HCT116 (cell line): ENCODE results near the gene DEF6.

Source experiments
- EZH2 ChIP-seq: fragments of 200-600 bp; sonication (generic); IDR thresholded peaks from 2 replicates; pipeline ENCODE4 v1.6.1; 2017; ENCODE audit warnings: antibody characterized with exemption, mixed run types
- JUND ChIP-seq: IDR thresholded peaks from 2 replicates; pipeline ENCODE4 v1.6.1; 2012
- POLR2A ChIP-seq: IDR thresholded peaks from 2 replicates; pipeline ENCODE4 v1.7.0; 2011; ENCODE audit warnings: borderline replicate concordance; ENCODE audit not compliant: insufficient read depth, insufficient read length; ENCODE audit errors: extremely low read depth
- POLR2AphosphoS5 ChIP-seq: IDR thresholded peaks from 2 replicates; pipeline ENCODE4 v1.6.1; 2011; ENCODE audit warnings: mild to moderate bottlenecking, low read depth, low read length, moderate library complexity
- YY1 ChIP-seq: IDR thresholded peaks from 2 replicates; pipeline ENCODE4 v1.6.1; 2011; ENCODE audit warnings: low read length, low read depth, moderate library complexity, mild to moderate bottlenecking; ENCODE audit not compliant: insufficient replicate concordance; ENCODE audit errors: extremely low read depth
- TF ChIP-seq, protein P1 (sequence below), 3 experiments: fragments of 200-600 bp in 1 of 3; sonication (generic) in 1 of 3; IDR thresholded peaks in 2 of 3; conservative IDR thresholded peaks in 1 of 3; 2 replicates each; pipeline ENCODE4 v1.5.1; 2012 to 2017; ENCODE audit warnings: low read depth in 2 of 3, low read length in 2 of 3, antibody characterized with exemption in 1 of 3, borderline replicate concordance in 1 of 3, control low read depth in 1 of 3, mild to moderate bottlenecking in 1 of 3, mixed read lengths in 1 of 3, mixed run types in 1 of 3, moderate library complexity in 1 of 3; ENCODE audit not compliant: insufficient read depth in 1 of 3
- TF ChIP-seq, protein P2 (sequence below): IDR thresholded peaks from 2 replicates; pipeline ENCODE4 v1.6.1; 2012; ENCODE audit warnings: low read depth
- TF ChIP-seq, protein P3 (sequence below): IDR thresholded peaks from 2 replicates; pipeline ENCODE4 v1.6.1; 2012

DNA sequence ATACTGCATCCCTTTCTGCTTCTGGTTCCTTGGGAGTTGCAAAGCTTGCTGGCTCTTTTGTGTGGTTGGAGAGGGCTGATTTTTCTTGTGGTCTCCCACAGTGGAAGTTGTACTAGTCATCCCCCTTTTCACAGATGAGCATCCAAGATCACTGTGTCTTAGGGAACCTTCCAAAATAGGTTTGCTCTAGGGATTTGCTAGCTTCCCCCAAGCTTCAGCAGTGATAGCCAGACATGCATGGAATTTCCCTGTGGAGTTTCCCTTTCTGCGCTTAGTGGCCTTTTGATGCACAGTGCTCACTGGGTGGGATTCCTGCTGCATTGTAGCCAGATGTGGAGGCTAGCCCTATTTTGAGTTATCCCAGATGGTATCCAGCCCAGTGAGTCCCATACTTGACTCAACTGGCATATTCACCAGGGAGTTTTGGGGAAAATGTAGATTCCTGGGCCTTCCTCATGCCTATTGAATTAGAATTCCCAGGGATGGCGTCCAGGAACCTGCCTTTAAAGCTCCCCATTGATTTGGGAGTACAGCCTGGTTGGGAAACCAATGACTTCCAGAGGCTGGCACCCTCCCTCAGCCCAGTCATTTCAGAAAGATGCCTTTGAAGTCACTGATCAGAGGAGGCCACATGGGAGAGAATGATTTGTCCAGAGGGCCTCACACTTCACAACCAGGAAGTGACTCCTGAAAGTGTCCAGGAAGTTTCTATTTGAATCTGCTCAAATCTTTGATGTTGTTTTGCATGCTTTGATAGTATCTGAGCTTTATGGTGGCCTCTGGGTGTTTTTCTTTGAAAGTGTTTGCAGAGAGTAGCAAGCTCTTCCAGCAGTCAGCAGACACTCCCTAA is 70.6 kb downstream of the DEF6 start:
- TF ChIP-seq, protein P1, sequence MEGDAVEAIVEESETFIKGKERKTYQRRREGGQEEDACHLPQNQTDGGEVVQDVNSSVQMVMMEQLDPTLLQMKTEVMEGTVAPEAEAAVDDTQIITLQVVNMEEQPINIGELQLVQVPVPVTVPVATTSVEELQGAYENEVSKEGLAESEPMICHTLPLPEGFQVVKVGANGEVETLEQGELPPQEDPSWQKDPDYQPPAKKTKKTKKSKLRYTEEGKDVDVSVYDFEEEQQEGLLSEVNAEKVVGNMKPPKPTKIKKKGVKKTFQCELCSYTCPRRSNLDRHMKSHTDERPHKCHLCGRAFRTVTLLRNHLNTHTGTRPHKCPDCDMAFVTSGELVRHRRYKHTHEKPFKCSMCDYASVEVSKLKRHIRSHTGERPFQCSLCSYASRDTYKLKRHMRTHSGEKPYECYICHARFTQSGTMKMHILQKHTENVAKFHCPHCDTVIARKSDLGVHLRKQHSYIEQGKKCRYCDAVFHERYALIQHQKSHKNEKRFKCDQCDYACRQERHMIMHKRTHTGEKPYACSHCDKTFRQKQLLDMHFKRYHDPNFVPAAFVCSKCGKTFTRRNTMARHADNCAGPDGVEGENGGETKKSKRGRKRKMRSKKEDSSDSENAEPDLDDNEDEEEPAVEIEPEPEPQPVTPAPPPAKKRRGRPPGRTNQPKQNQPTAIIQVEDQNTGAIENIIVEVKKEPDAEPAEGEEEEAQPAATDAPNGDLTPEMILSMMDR (IDR thresholded peaks at IDR 0.05 in 2 of 3, conservative IDR thresholded peaks at IDR 0.05 in 1 of 3; ENCODE audit: borderline replicate concordance in 1 of 3, insufficient read depth in 1 of 3, low read depth in 2 of 3, low read length in 2 of 3): no peak
- TF ChIP-seq, protein P2, sequence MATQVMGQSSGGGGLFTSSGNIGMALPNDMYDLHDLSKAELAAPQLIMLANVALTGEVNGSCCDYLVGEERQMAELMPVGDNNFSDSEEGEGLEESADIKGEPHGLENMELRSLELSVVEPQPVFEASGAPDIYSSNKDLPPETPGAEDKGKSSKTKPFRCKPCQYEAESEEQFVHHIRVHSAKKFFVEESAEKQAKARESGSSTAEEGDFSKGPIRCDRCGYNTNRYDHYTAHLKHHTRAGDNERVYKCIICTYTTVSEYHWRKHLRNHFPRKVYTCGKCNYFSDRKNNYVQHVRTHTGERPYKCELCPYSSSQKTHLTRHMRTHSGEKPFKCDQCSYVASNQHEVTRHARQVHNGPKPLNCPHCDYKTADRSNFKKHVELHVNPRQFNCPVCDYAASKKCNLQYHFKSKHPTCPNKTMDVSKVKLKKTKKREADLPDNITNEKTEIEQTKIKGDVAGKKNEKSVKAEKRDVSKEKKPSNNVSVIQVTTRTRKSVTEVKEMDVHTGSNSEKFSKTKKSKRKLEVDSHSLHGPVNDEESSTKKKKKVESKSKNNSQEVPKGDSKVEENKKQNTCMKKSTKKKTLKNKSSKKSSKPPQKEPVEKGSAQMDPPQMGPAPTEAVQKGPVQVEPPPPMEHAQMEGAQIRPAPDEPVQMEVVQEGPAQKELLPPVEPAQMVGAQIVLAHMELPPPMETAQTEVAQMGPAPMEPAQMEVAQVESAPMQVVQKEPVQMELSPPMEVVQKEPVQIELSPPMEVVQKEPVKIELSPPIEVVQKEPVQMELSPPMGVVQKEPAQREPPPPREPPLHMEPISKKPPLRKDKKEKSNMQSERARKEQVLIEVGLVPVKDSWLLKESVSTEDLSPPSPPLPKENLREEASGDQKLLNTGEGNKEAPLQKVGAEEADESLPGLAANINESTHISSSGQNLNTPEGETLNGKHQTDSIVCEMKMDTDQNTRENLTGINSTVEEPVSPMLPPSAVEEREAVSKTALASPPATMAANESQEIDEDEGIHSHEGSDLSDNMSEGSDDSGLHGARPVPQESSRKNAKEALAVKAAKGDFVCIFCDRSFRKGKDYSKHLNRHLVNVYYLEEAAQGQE: no peak
- TF ChIP-seq YY1: no peak
- no peak for TF ChIP-seq EZH2
- TF ChIP-seq, protein P3, sequence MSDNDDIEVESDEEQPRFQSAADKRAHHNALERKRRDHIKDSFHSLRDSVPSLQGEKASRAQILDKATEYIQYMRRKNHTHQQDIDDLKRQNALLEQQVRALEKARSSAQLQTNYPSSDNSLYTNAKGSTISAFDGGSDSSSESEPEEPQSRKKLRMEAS: peak; percentile 94
- TF ChIP-seq JUND: peak; percentile 96
- no peak for TF ChIP-seq POLR2A
- TF ChIP-seq POLR2AphosphoS5: peak; percentile 44; the same call in 1 of the 2 replicates
